ENCODE results near the gene ANKH.

Gene ANKH

GRCh38 chr5:14783691-14784090 is 87.9 kb downstream of the ANKH start:
- Histone ChIP-seq H3K9me3 (no peaks in the 10 kb centered on the region), H3K4me3 (no peak overlapping the region), H3K36me3 (no peaks in the 10 kb centered on the region), H3K27ac (no peak overlapping the region), H3K4me1 (peaks cover 0 to 28% (median 17%) of the 10 kb centered on the region in 4 donors), H3K27me3 (no peaks in the 10 kb centered on the region)
- intact Hi-C loops (cut with DNase I; ENCODE audit: low total_unique reads) = no loop called here
- DNase-seq = no peak
- TF ChIP-seq CTCF (IDR thresholded peaks at IDR 0.05) = no peak

GRCh38 chr5:14782591-14782990 is 89.0 kb downstream of the ANKH start:
- H3K27me3 ChIP-seq = no peaks in the 10 kb centered on the region

GRCh38 chr5:14781106-14781505 is 90.5 kb downstream of the ANKH start:
- no peak for DNase-seq
- H3K27me3 ChIP-seq = no peaks in the 10 kb centered on the region
- no peaks in the 10 kb centered on the region for H3K9me3 ChIP-seq
- peaks cover 0 to 46% (median 15%) of the 10 kb centered on the region in 4 donors for H3K4me1 ChIP-seq
- H3K27ac ChIP-seq = peak overlapping the region; percentile 32 to 35
- intact Hi-C loops (cut with DNase I; ENCODE audit: low total_unique reads) = no loop called here
- TF ChIP-seq CTCF (IDR thresholded peaks at IDR 0.05) = no peak
- no peaks in the 10 kb centered on the region for H3K36me3 ChIP-seq
- no peak overlapping the region for H3K4me3 ChIP-seq

More at GRCh38 chr5:14782591-14782990, 89.0 kb downstream of the ANKH start:
- Histone ChIP-seq H3K27ac (no peak overlapping the region), H3K9me3 (no peaks in the 10 kb centered on the region), H3K36me3 (no peaks in the 10 kb centered on the region), H3K4me1 (peaks cover 0 to 35% (median 14%) of the 10 kb centered on the region in 4 donors), H3K4me3 (no peak overlapping the region)
- intact Hi-C loops (cut with DNase I; ENCODE audit: low total_unique reads) = no loop called here
- no peak for TF ChIP-seq CTCF (IDR thresholded peaks at IDR 0.05)
- no peak for DNase-seq

GRCh38 chr5:14779975-14780374 is 91.6 kb downstream of the ANKH start:
- Histone ChIP-seq H3K4me3 (no peak overlapping the region), H3K4me1 (peaks cover 0 to 54% (median 19%) of the 10 kb centered on the region in 4 donors), H3K27me3 (no peaks in the 10 kb centered on the region), H3K27ac (peak overlapping the region; percentile 32 to 43), H3K36me3 (no peaks in the 10 kb centered on the region), H3K9me3 (no peaks in the 10 kb centered on the region)
- no peak for DNase-seq
- intact Hi-C loops (cut with DNase I; ENCODE audit: low total_unique reads) = no loop called here
- TF ChIP-seq CTCF (IDR thresholded peaks at IDR 0.05) = no peak

GRCh38 chr5:14778792-14779070 is 92.8 kb downstream of the ANKH start:
- no peak for TF ChIP-seq CTCF (IDR thresholded peaks at IDR 0.05)
- H3K4me3 ChIP-seq = no peak overlapping the region
- no peak overlapping the region for H3K27ac ChIP-seq
- no peaks in the 10 kb centered on the region for H3K36me3 ChIP-seq
- H3K9me3 ChIP-seq = no peaks in the 10 kb centered on the region
- H3K4me1 ChIP-seq = peaks cover 0 to 54% (median 19%) of the 10 kb centered on the region in 4 donors
- no peak for DNase-seq
- intact Hi-C loops (cut with DNase I; ENCODE audit: low total_unique reads) = no loop called here
- no peaks in the 10 kb centered on the region for H3K27me3 ChIP-seq
